Cortex of kidney (tissue), 1 donor: ENCODE measurements around the gene LRRC15.

Experiments
- DNase-seq: peaks from one replicate; lab custom pipeline; 2025; lab: John Stamatoyannopoulos, UW

LRRC15 gene

GRCh38 chr3:194315088-194315964 is 54.2 kb downstream of the LRRC15 start:
- DNase-seq, result peak; percentile 54

- DNase-seq, result no peak
Measured at GRCh38 chr3:194314388-194315068, 55.0 kb downstream of the LRRC15 start.

GRCh38 chr3:194313560-194314387 is 55.8 kb downstream of the LRRC15 start:
- DNase-seq, result no peak

GRCh38 chr3:194312743-194313281 is 56.7 kb downstream of the LRRC15 start:
- no peak for DNase-seq

- no peak for DNase-seq
Measured at GRCh38 chr3:194312186-194312742, 57.3 kb downstream of the LRRC15 start.

DNA sequence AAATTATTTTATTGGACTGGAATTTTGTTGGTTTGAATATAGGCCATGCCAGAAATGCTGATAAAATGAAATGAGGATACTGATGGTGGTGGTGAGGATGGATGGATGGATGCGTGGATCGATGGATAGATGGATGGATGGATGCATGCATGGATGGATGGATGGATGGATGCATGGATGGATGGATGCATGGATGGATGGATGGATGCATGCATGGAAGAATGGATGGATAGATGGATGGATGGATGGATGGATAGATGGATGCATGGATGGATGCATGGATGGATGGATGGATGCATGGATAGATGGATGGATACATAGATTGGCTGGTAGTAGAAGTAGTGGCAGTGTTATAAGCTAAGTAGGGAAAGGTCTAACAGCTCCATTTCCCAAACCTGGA is 58.5 kb downstream of the LRRC15 start:
- DNase-seq, result no peak

- DNase-seq, result no peak
Measured at GRCh38 chr3:194310060-194310835, 59.3 kb downstream of the LRRC15 start.

- DNase-seq, result no peak
Measured at GRCh38 chr3:194308601-194309449, 60.7 kb downstream of the LRRC15 start.

GRCh38 chr3:194307849-194308248 is 61.7 kb downstream of the LRRC15 start:
- no peak for DNase-seq

DNA sequence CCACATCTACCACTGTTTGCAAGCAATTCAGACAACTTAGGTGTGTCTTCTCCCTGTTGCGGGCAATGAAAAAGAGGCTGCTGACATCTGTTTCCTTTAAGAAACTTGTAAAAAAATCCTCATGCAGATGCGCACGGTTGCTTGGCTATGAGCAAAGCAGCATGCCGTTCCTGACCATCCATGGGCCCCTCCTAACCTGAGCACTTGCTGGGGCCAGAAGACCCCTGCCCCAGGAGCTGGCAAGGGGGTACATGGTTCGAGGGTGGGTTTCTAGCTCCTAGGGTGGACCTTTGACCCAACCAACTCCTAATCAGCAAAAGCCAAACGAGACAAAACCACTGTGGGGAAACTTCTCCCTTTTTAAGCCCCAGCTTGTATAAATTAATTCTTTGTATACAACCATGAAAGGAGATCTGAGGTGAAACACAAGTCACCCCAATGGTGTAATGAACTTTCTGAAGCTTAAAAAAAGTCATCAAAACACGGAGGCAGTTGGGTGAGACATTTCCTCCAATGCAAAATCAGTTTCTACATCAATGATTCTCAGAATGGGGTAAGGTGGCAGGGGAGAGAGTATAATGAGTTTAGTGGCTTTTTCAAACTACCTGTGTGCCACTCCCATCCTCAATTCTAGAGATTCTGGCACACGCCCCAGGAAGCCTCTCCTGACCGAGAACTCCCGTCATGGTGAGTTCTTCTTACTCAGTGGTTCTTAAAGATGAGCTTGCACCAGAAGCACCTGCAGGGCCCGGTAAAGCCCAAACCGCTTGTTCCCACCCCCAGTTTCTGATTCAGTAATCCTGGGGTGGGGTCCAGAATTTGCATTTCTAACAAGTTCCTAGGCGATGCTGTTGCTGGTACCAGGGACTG is 62.5 kb downstream of the LRRC15 start:
- DNase-seq, result no peak

- no peak for DNase-seq
Measured at GRCh38 chr3:194306109-194306686, 63.3 kb downstream of the LRRC15 start.

- DNase-seq, result no peak
Measured at GRCh38 chr3:194305356-194306108, 64.0 kb downstream of the LRRC15 start.
